GM21786 (cell line): ENCODE data around the gene CYP11A1.

ENCODE experiments used
- ATAC-seq: cut with Tn5 transposase; IDR thresholded peaks from one replicate; pipeline ENCODE4 v1.9.1; 2021; ENCODE audit not compliant: unreplicated experiment

CYP11A1 gene

DNA sequence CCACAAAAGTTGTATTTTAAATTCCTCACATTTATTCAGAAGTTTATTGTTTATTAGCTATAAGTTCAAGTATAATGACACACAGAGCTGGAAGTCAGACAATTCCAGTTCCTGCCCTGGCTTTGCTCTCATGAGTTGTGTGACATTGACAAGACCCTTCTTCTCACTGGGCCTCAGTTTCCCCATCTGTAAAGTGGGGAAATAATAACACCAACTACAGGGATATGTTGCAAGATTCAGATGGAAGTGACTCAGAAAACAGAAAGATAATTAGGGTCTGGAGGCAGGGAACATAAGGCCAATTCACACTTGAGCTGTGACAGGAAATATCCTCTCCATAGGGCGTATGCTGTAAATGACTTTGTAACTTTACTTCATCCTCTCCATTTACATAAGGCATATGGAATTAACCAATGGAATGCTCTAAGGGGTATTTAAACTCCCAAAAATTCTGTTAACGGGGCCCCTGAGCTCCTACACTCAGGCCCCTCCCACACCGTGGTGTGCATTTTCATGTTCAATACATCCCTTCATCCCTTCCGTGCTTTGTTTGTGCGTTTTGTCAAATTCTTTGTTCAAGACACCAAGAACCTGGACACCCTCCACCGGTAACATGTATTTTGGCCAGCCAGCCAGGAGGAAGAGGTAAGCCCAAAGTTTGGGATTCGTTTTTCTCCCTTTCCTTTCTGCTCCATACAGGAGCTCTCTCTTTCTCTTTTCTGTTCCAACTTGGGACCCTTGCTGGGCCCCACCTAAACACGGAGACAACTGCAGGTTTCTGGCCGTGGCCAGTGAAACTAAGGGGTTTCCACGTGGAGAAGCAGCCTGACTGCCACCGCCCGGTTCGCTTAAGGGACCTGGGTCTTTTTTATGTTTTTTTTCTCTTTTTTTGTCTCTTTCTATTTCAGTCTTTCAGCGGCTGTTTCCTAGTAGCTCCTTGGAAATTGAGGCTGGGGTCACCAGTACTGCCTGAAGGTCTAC lies 16.9 kb downstream of the CYP11A1 start:
- no peak for ATAC-seq

DNA sequence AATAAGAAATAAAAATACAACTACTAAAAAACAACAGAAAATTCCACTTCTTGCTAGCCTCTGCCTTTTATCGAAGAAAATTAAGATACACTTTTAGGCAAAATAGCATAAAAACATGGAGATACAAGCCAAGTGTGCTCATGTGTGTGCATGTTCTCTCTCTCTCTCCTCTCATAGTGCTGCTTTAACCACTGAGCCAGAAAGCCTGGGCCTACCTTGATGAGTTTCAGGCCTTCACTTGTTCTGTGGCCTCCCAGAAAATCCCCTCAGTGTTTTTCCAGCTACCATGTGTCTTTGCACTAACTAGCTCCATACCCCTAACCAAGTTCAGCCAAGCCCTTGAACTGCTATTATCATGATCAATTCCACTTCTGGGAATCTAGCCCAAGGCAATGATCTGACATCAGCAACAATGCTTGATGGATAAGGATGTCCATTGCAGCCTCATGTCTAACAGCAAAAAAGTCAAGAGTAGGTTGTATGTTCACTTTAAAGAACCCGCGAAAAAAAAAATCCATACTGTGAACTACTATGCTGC lies 18.1 kb downstream of the CYP11A1 start:
- no peak for ATAC-seq

DNA sequence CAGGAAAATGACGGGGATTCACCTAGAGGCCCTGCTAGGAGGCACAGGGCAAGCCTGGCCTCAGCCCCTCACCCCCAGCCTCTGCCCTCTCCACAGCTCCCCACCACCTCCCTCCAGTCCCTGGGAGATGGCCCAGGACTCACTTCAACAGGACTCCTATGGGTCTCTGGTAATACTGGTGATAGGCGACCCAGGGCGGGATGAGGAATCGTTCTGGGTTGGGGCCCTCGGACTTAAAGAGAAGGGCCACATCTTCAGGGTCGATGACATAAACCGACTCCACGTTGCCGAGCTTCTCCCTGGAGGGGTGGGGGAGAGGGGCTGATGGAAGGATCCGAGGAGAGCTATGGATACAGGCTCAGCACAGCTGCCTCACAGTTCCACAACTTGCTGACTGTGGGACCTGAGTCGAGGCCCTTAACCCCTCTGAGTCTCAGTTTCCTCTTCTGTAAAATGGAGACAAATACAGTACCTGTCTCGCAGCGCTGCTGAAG lies 19.6 kb downstream of the CYP11A1 start:
- ATAC-seq = no peak

DNA sequence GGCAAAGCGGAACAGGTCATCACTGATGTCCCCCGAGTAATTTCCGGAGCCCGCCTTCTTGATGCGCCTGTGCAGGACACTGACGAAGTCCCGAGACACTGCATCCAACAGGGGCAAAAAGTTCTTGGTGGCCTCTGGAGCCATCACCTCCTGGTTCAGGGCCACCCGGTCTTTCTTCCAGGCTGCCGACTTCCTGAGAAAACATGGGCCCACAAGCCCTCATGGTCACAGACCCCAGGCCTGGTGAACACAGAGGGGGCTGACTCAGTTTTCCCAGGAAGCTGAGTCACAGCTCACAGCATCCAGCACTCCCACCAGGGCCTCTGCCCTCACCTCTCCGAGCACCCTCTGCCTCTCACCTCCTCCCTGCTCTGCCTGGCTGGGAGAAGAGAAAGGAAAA lies 22.4 kb downstream of the CYP11A1 start:
- ATAC-seq = no peak

DNA sequence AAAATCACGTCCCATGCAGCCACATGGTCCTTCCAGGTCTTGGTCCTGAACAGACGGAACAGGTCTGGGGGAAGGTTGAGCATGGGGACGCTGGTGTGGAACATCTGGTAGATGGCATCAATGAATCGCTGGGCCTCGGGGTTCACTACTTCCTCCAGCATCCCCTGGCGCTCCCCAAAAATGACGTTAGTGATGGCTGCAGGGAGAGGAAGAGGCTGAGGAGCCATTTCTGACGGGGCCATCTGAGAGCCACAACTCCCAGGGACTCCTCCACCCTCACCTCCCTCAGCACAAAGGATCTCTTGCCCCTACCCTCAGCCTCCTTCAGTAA lies 23.7 kb downstream of the CYP11A1 start:
- ATAC-seq = no peak

DNA sequence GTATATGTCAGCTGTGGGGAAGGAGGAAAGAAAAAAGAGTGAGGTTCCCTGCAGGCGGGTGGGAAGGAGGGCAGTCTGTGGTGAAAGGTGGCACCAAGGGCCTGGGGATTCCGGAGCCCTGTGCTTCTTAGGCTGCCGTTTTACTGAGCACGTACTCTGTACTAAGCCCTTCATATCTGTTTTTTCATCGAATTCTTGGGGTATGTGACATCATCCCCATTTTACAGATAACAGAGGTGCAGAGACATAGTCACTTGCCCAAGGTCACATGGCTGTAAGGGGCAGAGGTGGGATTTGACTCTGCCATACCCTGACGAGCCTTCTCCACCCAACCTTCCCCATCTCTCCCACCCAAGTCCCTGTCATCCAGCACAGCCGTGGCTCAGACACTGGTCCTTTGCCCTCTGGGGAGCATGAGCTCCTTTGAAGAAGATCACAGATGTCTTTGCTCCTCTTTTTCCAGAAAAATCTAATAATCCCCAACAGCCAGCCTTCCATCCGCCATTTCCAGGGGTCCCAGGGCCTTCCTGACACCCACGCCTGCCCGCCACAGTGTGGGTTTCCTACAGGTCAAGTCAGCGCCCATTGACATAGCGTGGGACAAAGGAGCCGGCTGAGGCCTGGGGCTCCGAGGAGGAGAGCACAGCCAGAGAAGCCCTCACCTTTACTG lies 24.2 kb downstream of the CYP11A1 start:
- ATAC-seq = no peak

DNA sequence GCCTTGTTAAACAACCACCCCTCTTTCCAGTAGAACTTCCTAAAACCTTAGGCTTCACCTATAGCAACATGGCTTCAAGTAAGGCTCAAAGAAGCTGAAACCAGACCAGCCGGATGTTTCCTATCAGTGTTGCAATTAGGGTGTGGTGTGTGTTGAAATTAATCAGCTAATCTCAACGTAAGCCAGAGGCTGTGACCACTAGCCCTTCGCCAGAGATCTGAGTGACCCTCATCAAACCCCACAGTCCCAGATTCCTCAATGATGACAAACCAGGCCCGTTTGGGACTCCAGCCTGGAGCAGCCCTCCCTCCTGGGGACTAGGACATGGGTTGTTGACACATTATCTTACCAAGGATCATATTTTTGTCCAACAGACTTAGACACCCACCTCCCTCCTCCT lies 27.3 kb downstream of the CYP11A1 start:
- no peak for ATAC-seq

DNA sequence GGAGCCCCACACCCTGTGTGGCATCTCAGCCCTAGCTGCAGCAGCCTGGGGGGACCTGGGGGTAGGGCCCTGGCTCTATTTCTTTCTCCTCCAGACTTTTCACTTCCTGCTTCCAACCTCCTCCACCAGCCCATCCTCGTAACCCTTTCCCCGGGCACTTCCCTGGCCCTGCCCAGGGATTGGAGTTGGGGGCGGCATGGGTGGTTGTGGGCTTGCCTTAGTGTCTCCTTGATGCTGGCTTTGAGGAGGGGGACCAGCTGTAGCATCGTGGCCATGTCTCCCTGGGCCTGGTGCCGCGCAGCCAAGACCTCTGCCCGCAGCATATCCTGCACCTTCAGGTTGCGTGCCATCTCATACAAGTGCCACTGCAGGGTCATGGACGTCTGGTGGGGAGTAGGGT lies 28.1 kb downstream of the CYP11A1 start:
- ATAC-seq = no peak

DNA sequence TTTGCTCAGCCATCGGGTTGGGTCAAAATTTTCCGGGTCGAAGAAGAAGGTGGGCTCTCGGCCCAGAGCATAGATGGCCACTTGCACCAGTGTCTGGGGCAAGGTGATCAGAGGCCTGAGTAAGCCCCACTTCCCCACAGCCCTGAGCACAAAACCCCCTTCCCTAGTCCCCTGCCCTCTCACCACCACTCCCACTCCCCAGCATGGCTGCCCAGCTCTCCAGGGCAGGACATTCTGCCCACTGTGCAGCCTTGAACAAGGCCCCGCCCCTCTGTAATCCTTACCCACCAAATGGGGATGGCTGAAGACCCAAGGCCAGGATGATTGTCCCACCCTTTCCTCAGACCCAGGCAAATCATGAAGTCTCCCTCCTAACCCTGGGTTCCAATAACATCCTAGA lies 28.8 kb downstream of the CYP11A1 start:
- no peak for ATAC-seq

DNA sequence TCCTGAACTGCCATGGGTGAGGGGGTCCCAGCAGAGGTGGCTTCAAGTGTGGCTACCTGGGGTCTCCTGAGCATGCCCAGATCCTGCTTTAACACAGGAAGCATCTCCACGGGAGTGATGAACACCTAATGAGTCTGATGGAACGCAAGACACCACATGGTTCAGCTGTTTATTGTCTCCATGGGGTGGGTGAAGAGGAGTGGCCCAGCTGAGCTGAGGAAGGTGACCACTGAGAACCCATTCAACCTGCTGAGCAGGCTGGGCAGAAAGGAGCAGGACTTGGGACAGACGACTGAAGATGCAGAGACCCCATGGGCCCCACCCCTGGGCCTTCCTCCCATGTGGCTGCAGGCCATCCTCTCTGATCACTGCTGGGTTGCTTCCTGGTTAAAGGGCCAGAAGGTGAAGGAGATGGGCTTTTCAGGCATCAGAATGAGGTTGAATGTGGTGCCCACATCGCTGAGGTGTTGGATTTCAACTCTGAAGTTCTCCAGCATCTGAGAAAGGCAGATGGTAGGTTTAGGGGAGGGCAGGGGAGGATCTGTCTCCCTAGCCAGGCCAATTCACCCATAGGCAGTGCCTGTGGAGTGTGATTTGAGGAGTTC lies 29.7 kb downstream of the CYP11A1 start:
- no peak for ATAC-seq

DNA sequence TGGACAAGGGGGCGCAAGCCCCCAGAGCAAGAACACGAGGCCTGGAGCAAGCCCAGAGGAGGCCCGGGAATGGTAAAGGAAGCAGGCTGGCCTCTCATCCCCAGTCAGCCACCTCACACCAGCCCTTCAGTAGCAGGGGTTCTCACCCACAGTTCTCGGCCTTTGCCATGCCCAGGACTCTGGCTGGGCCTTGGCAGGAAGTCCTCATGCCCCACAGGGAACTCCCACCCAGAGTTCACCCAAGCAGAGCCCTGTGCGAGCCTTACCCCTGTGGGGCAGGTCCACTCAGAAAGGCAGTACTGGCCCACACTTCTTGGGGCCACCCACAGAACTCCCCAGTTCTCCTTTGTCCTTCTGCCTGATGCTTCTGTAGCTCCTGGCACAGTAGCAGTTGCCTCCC lies 30.3 kb downstream of the CYP11A1 start:
- no peak for ATAC-seq

DNA sequence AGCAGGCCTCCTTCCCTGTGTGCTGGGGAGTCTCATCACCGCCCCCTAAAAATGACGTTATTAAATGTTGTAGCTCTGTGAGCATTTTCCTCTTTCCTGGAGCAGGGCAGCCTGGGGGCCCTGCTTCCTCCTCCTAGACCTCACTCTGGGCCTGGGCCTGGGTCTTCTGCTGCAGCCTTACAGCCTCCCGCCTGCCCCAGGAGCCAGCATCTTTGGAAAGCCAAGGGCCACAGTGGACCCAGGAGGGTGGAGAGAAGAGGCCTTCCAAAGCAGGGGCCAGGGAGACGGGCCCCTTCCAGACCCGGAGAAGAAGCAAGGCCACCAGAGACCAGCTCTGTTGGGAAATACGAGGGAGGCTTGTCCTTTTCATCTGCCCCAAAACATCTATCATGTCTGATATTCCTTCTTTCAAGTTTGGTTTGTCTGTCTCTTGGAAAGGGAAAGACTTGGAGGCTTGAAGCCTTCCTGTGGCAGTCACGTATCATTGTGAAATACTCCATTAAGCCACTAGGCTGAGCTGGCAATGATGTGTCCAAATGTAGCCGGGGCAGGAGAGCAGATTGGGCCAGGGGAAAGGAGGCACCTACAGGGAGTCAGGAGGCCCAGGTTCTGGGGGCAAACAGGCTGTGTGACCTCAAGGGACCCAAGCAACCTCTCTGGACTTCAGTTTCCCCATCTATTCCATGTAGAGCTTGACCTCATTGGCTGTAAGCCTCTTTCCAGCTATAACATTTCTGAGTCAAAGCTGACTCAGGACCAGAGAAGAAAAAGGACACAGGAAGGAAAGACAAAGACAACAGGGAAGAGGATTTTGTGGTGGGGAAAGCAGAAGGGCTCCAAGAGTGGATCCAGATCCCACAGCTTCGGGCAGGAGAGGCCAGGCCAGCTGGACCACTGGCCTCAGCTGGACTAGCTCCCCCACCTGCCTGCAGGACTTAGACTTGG lies 31.1 kb downstream of the CYP11A1 start:
- no peak for ATAC-seq

DNA sequence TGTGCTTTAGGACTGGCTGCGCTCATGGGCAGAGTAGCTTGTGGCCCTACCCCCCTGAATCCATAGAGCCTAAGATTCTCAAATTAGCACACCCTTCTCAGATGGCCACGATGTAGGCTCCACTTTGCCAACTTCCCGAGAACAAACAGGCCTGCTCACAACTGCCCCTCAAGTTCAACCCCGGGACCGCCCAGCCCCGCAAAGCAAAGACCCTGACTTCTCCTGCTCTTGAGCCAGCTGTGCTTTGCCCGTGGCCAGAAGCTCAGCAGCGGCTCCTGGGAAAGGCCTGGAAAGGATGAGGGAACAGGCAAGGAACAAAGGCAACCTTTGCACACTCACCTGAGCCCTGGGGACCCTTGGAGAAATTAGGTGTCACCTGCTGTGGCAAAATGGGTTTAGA lies 32.0 kb downstream of the CYP11A1 start:
- ATAC-seq = no peak

DNA sequence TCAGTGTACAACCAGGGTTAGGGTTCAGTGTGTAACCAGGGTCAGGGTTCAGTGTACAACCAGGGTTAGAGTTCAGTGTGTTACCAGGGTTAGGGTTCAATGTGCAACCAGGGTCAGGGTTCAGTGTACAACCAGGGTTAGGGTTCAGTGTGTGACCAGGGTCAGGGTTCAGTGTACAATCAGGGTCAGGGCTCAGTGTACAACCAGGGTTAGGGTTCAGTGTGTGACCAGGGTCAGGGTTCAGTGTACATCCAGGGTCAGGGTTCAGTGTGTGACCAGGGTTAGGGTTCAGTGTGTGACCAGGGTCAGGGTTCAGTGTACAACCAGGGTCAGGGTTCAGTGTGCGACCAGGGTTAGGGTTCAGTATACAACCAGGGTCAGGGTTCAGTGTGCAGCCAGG lies 33.3 kb downstream of the CYP11A1 start:
- ATAC-seq = no peak

DNA sequence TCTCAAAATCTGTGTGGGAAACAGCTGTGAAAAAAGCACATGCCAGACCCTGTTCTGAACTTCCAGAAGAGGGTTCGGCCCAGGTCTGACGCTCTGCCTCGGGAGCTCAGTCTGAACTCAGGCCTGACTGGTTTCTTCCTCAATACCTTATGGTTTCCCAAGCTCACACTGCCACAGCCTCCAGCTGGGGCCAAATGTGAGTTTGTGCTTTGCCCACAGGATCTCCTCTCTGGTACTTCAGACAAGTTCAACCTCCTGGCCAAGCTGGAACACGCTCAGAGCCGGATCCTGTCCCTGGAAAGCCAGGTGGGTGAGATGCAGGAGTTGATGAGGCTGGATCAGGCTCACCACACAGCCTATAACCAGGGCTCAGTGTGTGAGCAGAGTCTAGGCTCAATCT lies 33.8 kb downstream of the CYP11A1 start:
- ATAC-seq = no peak

DNA sequence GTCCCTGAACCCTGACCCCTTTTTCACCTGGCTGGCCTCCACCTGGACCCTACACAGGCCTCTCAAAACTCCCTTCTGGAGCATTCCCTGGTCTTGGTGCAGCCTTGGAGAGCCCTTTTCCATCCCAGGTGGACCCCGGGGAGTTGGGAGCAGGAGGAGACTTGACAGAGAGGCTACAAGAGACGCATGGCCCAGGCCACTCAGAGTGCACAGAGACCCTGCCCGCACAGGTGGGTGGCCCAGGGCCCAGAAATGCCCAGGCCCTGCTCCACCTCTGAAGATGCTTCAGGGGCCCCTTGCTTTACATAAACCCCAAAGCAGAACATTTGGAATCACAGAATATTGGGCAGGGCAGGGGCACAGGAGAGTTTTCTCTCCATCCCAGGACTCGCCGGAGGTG lies 34.4 kb downstream of the CYP11A1 start:
- no peak for ATAC-seq

DNA sequence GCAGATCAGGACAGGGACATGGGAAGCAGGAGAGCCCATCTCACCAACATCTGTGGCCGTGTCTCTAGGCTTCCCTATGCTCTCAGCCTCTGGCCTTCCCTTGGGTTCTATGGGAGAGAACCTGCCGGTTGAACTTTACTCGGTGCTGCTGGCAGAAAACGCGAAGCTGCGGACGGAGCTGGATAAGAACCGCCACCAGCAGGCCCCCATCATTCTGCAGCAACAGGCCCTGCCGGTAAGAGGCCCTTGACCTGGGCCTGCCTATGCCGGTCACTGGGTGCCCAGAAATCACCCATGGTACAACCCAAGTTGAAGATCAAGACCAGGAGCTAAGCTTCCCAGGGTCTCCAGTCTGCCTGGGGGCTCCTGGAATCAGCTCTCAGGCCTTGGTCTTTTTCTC lies 34.8 kb downstream of the CYP11A1 start:
- ATAC-seq = no peak

DNA sequence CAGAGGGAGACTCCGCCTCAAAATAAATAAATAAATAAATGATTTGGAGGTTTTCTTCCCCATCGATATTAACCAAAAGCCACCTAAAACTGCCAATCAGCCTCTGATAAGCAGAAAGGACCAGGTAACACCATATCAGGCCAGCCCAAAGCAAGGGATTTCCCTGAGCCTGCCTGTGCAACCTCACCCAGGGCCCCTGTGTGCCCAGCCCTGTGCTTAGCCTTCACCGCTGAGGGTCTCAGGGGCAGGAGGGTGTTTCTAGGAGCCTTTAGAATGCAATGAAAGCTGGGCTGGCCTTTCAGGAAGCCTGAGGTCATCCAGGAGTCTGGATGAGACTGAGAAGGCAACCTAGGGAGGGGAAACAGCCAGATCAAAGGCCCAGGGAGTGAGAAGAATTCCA lies 35.4 kb downstream of the CYP11A1 start:
- no peak for ATAC-seq

DNA sequence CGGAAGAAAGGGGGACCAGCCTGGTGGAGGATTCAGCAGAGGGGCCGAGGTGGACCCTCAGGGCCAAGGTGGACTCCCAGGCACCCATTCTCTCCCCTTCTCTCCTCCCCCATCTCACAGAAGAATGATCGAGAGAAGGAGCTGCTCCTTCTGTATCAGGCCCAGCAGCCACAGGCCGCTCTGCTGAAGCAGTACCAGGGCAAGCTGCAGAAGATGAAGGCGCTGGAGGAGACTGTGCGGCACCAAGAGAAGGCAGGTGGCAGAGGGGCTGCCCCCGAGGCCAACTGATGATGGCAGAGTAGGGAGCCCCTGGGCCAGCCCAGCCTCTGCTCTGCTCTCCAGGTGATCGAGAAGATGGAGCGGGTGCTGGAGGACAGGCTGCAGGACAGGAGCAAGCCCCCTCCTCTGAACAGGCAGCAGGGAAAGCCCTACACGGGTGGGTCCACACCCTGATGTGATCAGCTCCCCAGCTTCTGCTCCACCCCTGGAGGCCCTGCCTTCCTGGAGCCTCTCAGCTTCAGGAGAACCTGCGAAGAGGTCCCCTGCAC lies 36.5 kb downstream of the CYP11A1 start:
- no peak for ATAC-seq

DNA sequence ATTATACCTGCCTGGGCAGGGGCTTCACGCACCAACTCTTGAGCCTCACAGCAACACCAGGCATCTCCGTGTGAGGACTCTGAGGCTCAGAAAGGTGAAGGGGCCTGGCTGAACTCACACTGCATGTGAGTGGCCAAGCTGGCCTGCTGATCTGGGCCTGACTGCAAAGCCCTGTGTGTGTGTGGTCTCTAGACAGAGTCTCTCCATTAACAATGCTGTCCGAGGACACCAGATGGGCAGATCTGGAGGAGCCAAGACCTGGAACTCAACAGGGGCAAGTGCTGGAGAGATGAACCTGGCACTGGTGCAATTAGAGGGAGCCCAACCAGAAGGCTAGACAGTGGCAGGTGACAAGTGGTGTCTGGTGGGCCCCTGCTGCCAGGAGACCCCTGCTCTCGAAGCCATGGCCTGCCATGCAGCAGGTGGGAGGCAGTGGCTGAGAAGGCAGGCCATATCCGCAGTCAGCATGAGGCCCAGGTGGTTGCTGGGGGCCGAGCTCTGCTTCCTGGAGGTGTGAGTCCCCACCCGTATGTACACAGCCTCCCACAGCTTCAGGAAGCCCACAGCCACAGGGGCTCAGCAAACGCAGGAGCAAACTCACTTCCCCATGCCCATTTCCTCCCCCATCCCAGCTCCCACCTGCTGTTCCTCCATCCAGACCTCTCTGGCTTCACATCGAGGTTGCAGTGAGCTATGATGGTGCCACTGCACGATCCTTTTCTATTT lies 39.0 kb downstream of the CYP11A1 start:
- ATAC-seq = no peak
